GM15510 (cell line): ENCODE data around the gene INPP5B.
A peak's percentile ranks its signal among the peaks of the same experiment; 100 is the strongest.

Experiments used
- POLR2A ChIP-seq: IDR thresholded peaks from 3 replicates; pipeline ENCODE4 v1.6.1; 2011; ENCODE audit warnings: borderline replicate concordance; ENCODE audit not compliant: insufficient read length; ENCODE audit errors: extremely low read depth

The INPP5B gene

GRCh38 chr1:37859507-37860345, 87.1 kb downstream of the INPP5B start, which contains the start of gene MTF1:
Gene MTF1 (minus strand): TSS chr1:37859592. CDS start chr1:37857658, 1,934 bp downstream.
- TF ChIP-seq POLR2A: peak; percentile 66

- TF ChIP-seq POLR2A: no peak
Observed at GRCh38 chr1:37858931-37859506, 87.8 kb downstream of the INPP5B start.

DNA sequence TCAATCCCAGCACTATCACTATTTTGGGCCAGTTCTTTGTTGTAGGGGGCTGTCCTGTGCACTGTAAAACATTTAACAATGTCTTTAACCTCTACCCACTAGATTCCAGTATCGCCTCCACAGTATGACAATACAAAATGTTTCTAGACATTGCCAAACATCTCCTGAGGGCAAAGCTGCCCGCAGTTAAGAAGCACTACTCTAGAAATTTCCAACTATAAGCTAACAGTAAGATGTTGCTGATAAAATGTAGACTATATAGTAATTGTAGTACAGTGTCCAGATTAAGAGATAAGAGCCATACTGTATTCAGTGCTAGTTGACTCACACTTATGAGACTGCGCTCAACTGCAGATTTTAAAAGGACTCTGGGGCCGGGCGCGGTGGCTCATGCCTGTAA, 92.4 kb downstream of the INPP5B start:
- TF ChIP-seq POLR2A: no peak

GRCh38 chr1:37853157-37853556, 93.7 kb downstream of the INPP5B start:
- TF ChIP-seq POLR2A: no peak

- no peak for TF ChIP-seq POLR2A
Observed at GRCh38 chr1:37851782-37852210, 95.1 kb downstream of the INPP5B start.

GRCh38 chr1:37851262-37851661, 95.6 kb downstream of the INPP5B start:
- no peak for TF ChIP-seq POLR2A

- TF ChIP-seq POLR2A: no peak
Observed at GRCh38 chr1:37850352-37850955, 96.4 kb downstream of the INPP5B start.

GRCh38 chr1:37849480-37849879, 97.4 kb downstream of the INPP5B start:
- no peak for TF ChIP-seq POLR2A

DNA sequence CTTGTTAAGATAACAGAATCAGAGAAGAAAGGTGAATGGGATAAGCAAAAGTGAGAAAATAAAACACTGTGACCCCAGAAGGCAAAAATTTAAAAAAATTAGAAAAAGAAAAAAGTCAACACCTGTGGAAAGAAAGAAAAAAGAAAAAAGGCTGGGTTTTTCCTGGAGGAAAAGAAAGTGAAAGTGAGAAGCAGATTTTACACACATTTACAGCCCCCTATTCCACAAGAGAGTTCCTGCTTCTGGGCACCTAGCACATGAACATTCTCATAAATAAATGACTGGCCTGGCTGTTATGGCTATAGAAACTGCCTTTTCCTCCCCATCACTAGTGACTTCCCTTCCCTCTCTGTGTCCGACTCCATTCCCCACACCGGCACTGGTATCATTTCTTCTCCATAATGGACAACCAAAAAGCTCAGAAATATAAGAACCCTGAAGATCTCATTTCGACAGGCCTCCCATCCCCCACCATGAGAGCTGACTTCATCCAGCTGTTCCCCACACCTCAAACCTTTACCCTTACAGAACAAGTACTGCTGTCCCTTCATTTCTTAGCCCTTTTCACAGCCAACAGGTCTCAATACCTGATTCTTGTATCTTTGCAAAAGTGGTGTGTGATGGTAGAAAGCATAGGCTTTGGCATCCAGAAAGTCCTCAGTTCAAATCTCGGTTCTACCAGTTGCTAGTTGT, 100.1 kb downstream of the INPP5B start:
- TF ChIP-seq POLR2A: no peak

DNA sequence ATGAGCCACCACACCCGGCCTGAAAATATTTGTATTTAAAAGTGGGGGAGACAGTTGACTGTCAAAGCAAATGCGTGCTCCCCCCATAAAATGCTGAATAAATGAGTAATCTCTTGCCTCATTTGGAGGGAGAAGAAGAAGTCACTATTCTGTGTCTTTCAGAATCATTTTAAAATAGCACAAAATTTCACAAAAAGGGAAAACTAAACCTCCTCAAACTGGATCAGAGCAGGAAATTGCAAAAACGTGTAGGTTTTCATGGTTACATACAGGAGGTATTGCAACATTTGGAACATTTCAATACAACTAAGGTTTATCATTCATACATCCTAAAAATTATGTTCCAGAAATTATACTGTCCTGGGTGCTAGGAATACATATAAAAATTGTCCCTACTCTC, 101.1 kb downstream of the INPP5B start:
- no peak for TF ChIP-seq POLR2A

- no peak for TF ChIP-seq POLR2A
Observed at GRCh38 chr1:37845049-37845646, 101.7 kb downstream of the INPP5B start.

GRCh38 chr1:37844536-37844935, 102.3 kb downstream of the INPP5B start:
- TF ChIP-seq POLR2A: no peak

- no peak for TF ChIP-seq POLR2A
Observed at GRCh38 chr1:37841652-37842051, 105.2 kb downstream of the INPP5B start.

GRCh38 chr1:37840711-37841110, 106.1 kb downstream of the INPP5B start:
- TF ChIP-seq POLR2A: no peak

DNA sequence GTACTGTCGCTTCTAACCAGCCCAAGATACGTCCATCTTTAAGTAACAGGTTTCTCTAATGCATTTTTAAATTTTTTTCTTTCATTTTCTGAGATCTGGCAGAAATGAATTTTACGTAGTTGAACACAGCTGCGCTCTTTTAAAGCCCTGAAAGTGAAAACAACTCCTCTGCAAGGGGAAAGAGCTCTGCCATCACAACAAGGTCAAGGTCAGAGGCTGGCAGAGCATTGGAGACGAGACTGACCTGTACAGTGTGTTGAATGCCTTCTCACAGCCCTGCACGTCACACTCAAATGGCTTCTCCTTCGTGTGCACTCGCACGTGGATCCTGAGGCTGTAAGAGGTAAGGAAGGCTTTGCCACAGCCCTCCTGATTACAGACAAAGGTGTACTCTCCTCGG, 107.2 kb downstream of the INPP5B start:
- TF ChIP-seq POLR2A: no peak

DNA sequence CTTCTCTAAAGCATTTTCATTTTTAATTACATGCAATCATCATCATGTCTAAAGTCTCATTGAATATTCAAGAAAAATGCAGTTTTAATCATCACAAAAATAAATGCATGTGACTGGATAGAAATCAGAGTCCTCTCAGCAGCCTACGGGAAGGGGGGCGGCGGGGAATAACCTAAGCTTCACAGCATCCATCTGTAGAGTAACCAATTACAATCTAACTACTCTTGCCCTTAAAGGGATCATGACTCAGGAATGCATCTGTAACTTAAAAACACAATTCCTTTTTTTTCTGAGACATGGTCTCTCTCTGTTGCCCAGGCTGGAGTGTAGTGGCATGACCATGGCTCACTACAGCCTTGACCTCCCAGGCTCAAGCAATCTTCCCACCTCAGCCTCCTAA, 110.1 kb downstream of the INPP5B start:
- no peak for TF ChIP-seq POLR2A

DNA sequence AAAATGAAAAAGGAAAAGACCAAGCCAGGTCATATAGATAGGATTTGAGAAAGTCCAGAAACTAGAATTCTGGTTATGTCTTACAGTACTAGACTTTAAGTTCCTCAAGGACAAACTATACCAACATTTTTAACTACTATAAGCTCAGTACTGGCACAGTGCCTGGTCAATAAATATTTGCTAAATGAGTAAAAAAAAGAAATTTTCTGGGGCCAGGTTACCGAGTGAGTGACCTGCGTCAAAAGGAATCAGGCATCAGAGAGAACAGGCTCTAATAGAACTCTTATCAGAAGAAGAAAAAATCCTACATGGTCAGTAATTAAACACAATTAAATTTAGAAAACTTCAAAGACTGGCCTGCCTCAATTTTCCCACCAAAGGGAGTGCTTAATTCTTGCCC, 115.0 kb downstream of the INPP5B start:
- TF ChIP-seq POLR2A: no peak
